ENCODE data around the gene G6PC2. TPM values are rescaled to one million over a fixed set of nuclear protein-coding genes. Genes with fewer than 3 reads are reported as not detected.
"Not testable (repeated sequence)": the region's sequence is repeated elsewhere in the genome, so short reads cannot be mapped to it uniquely, and the experiment has no call there.

G6PC2 gene, protein sequence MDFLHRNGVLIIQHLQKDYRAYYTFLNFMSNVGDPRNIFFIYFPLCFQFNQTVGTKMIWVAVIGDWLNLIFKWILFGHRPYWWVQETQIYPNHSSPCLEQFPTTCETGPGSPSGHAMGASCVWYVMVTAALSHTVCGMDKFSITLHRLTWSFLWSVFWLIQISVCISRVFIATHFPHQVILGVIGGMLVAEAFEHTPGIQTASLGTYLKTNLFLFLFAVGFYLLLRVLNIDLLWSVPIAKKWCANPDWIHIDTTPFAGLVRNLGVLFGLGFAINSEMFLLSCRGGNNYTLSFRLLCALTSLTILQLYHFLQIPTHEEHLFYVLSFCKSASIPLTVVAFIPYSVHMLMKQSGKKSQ
- total RNA-seq: not detected

DNA sequence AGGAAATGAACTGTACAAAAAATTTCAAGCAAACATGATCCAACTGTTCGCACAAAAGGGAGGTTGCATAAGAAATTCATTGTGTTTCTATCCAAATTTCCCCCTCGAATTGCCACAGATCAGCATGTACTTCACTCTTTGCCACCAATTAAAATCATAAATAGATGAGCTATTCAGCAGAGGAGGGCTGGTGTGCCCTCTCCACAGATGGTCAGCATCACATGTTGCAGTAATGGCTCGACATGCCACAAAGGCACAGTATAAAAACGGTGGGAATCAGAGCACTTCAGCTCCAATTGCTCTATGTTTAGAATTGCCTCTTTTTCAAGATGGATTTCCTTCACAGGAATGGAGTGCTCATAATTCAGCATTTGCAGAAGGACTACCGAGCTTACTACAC is at the start of gene G6PC2:
Gene G6PC2 (plus strand): TSS at position 289 of the 400 bp plus-strand sequence. CDS start 41 bp downstream, at position 330.
- DNase-seq: no peak

DNA sequence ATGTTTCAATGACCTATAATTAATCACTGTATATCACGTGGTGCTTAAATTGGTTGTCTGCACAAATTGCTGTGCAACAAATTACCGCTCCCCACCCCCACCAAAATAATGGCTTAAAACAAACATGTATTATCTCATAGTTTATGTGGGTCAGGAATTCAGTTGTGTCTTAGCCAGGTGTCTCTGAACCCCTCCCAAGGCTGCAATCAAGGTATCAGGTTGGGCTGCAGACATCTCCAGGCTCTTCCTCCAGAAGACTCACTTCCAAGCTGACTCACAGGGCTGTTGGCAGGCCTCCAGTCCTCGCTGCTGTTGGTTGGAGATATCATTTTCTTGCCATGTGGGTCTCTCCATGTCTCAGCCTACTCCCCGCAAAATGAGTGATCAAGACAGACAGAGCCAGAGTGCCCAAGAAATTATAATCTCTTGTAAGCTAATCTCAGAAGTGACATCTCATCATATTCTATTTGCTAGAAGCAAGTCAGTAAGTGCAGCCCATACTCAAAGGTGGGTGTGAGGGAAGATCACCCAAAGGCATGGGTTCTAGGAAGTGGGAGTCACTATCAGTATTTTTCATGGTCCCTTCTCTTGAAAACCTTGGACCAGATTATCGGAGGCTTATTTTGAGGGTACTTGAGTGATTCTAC is 49.3 kb upstream of the G6PC2 start:
- no peak for DNase-seq

DNA sequence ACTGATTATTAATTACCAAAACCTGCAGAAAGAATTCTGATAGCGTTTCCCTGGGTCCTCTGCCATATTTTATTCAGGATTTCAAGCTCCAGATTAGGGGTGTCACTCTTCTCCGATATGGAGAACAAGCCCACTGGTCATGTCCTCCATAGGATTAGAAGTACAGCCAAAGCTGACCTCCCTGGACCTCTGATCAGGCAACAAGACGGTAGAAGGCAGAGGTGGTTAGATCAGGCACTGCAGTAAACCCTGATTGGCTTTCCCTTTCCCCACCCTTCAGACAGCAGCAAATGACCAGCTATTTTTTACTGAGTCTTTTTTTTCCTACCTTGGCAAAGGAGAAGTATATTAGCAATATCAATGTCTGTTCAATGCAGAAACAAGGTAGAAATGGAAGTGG is 48.6 kb upstream of the G6PC2 start:
- DNase-seq: no peak

DNA sequence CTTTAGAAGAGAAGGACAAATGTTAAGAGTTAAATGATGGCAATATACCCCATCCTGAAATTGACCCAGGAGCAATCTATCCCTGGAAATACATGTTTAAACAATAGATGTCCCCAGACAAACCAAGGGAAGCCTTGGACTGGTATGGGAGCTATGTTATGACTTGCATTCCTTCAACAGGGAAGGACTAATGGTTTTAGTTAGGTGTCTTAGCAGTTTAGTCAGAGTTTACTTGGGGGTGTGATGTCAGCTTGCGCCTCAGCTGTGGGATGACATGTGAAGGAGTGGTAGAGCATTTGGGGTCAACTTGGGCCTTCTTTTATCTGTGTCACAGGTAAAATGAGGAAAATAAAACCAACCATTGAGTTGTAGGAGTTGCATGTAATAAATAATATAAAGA is 47.6 kb upstream of the G6PC2 start:
- no peak for DNase-seq

DNA sequence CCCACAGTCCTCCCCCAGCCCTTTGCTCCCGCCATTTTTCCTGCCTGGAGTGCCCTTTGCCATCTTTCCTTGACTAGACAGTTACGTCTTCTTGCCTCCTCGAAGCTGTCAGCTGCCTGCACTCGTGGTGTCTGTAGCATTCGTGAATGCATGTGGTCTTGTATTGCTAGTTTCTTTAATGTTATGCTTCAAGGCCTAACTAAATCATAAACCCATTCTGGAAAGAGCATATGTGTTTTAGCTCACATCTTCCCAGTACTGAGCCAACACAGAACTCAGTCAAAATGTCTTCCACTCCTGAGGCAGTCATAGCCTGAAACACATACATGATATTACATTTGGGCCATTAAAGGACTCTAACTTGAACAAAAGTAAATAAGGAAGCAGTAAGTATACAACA is 46.4 kb upstream of the G6PC2 start:
- no peak for DNase-seq

DNA sequence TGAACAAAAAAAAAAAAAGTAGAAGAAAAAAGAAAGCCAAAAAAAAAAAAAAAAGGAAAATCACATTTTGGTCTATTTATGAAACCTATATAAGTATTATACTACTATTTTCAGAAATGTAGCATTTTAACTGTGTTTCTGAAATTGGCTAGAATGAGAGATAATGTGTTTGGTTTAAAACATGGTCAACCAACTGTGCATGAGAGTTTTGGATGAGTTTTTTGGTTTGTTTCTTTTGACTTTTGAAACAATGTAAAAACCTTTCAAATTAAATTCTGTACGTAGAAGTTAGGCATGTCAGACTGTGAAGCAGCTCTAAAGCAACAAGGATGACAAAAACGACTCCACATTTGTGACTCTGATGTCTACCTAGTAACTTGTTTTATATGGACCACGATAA is 45.5 kb upstream of the G6PC2 start:
- DNase-seq: no peak

DNA sequence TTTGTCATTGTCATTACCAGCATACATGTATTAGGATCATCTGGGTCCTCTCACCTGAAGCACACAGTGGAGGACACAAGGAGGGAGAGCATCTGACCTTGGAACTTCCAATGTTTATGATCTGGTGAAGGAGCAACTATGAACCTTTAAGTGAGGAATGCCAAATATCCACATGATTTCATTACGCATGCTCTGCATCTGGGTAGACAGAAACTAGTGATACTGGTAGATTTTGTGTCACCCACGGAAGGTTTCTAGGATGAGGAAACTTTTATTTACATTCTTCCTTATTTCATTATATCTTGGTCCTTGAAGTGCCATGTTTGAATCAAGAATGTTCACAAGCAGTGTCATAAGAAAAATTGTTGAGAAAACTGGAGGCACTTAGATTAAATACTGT is 42.9 kb upstream of the G6PC2 start:
- no peak for DNase-seq

DNA sequence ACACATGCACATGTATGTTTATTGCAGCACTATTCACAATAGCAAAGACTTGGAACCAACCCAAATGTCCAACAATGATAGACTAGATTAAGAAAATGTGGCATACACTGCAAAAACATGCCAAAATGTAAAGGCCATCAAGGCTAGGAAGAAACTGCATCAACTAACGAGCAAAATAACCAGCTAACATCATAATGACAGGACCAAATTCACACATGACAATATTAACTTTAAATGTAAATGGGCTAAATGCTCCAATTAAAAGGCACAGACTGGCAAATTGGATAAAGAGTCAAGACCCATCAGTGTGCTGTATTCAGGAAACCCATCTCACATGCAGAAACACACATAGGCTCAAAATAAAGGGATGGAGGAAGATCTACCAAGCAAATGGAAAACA is 33.9 kb upstream of the G6PC2 start:
- not testable (repeated sequence) for DNase-seq

DNA sequence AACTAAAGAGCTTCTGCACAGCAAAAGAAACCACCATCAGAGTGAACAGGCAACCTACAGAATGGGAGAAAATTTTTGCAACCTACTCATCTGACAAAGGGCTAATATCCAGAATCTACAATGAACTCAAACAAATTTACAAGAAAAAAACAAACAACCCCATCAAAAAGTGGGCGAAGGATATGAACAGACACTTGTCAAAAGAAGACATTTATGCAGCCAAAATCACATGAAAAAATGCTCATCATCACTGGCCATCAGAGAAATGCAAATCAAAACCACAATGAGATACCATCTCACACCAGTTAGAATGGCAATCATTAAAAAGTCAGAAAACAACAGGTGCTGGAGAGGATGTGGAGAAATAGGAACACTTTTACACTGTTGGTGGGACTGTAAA is 30.7 kb upstream of the G6PC2 start:
- not testable (repeated sequence) for DNase-seq

DNA sequence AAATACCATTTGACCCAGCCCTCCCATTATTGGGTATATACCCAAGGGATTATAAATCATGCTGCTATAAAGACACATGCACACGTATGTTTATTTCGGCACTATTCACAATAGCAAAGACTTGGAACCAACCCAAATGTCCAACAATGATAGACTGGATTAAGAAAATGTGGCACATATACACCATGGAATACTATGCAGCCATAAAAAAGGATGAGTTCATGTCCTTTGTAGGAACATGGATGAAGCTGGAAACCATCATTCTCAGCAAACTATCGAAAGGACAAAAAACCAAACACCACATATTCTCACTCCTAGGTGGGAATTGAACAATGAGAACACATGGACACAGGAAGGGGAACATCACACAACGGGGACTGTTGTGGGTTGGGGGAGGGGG is 30.3 kb upstream of the G6PC2 start:
- not testable (repeated sequence) for DNase-seq

DNA sequence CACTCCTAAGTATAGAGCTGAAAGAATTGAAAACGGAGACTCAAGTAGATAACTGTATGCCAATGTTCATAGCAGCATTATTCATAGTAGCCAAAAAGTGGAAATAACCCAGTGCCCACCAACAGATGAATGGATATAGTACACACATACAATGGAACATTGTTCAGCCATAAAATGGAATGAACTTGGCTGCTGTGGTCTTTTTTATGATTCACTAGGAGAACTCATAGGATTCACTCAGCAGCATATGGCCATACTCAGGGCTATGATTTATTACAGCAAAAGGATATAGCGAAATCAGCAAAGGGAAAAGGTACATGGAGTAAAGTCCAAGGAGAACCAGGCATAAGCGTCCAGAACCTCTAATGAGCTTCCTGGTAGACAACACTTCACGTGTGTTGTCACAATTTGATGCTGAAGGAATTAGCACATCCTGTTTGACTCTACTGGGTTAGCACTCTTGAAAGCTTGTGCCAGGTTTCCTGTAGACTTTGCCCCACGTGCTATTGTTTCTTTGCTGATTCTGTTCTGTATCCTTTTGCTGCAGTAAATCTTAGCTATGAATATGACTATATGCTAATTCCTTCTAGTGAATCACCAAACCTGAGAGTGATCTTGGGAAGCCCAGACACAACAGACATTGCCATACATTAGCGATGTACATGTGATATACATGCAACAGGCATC is 26.6 kb upstream of the G6PC2 start:
- DNase-seq: no peak

DNA sequence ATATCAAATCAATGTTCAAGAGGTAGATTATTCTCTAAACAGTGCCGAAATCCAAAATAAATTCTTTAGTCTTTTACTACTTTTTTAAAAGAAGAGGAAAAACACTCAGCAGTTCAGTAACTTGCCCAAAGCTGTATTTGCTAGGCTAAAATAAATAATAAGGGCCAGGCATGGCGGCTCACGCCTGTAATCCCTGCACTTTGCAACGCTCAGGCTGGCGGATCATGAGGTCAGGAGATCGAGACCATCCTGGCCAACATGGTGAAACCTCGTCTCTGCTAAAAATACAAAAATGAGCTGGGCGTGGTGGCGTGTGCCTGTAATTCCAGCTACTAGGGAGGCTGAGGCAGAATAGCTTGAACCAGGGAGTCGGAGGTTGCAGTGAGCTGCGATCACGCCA is 18.9 kb upstream of the G6PC2 start:
- not testable (repeated sequence) for DNase-seq

DNA sequence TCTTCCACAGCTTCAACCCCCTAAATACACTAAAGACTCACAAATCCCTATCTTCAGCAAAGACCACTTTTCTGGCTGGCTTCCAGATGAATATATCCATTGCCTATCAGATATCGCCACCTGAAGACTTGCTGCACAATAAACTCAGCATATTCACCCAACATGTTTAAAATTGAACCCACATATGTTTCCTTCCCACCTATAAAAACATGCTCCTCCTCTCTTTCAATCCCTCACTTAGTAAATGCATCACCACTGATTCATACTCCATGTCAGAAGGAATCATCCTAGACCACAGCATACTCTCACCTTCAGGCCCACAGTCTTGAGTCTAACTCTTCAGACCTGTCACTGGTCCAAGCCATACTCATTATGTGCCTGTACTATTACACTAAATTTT is 16.1 kb upstream of the G6PC2 start:
- no peak for DNase-seq

DNA sequence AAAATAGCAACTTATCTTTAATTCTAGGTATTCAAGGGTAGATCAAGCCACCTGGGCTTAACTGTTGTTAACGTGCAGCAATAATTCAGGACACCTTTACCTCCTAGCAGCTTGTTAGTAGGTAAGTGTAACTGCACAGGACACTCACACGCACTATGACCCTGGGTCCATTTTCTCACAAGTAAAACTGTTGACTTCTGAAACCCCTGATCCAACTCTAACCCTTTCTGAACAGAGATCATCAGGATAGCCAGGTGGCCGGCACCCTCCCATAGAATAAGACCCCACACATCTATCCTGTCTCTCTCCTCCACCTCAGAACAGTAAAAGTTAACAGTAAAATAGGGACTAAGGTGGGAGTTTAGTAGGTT is 11.5 kb upstream of the G6PC2 start:
- DNase-seq: no peak

DNA sequence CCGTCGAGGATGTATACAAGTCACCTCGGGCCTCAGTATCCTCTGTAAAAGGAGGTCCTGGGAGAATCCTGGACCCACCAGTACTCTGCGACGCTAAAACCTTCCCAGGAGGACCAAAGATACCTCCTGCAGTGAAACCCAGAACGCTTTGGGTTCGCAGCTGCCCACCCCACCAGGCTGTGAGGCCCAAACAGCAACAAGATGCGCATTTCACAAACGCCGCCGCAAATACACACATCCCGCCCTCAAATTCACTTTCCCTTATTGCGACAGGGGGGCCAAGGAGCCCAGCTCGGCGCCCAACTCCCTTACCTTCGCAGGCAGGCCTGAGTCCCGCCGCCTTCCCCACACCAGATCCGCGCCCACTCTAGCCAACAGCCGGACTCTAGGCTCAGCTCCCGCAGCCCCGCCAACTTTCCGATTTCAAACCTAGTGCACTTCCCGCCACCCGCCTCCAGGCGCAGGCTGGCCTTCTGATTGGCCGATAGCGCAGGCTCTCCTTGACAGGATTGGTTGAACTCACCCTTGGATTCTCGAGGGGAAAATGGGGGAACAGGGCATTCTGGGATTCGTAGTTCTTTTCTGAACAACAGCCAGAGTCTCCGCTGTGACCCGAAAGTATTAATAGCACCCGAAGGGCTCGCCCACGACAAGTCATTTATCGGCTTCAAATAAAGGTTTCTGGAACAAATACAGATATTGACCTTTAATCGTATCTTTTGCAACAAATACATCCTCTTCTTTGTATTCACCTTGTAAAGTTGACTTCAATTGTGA is 10.9 kb upstream of the G6PC2 start, which contains the start of gene SPC25:
Gene SPC25 (minus strand): TSS at position 425 of the 777 bp plus-strand sequence. CDS start 911 bp downstream, outside the sequence.
- peak; percentile 93 for DNase-seq

DNA sequence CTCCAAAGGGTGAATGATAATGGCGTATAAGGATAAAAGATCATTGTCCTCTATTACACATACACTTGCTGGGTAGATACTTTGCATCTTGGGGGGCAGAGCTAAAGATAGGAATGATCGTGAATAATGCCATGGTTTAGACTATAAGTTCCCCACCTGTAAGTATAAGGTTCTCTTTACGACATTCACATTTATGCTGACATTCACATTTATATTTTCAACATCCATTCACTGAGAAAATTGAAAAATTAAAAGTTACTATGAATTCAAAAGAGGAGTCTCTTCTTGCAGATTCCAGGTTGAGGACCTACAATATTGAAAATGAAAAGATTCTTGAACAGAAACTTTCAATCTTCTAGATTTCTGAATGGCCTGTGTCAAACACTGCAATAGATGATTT is 8.8 kb upstream of the G6PC2 start:
- no peak for DNase-seq

DNA sequence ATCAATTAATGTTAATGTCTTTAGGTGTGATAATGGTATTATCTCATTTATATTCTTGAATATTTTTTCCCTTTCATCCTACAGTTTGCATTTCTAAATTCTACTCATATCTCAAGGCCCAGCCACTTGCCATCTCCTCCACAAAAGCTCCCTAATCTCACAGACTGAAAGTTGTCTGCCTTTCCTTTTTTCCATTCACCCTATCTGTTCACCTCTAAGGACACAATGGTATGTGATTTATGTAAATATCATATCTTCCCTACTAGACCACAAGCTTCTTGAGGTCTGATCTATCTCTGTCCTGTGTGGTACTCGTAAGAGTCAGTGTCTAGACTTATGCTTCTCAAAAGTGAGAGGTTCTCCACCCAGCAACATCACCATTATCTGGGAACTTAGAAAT is 7.0 kb upstream of the G6PC2 start:
- DNase-seq: no peak

DNA sequence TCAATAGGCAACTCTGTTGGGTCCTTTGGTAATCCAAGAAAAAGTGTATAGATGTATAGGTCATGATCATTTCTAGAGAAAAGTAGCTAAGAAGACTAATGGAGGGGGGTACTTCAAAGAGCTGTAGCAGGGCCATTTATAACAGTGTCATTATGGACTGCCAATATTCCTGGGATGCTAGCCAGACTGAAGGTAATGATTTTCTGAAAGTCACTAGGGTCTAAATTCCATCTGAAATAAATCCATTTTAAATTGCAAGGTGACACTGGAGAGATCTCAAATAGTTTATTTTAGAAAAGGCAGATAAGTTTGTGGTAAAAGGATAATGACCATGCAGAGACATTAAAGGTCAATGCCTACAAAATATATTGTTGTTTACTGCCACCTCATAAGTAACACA is 6.4 kb upstream of the G6PC2 start:
- DNase-seq: no peak

DNA sequence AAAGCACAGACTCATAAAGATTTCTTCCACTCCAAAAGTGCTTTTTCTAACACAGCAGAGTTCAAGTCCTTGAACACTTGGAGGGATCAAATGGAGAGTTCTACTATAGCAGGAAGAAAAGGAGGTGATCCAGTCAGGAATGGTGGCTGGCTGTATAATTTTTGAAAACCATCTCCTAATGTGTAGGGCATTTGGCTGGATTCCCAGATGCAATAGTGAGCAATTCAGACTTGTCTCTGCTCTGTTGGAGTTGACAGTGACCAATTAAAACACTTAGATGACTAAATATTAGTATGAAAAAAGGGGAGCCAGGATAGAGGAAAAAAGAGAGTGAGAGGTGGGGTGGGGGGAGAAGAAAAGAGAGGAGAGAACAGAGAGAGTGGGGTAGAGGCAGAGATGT is 5.3 kb upstream of the G6PC2 start:
- DNase-seq: no peak

DNA sequence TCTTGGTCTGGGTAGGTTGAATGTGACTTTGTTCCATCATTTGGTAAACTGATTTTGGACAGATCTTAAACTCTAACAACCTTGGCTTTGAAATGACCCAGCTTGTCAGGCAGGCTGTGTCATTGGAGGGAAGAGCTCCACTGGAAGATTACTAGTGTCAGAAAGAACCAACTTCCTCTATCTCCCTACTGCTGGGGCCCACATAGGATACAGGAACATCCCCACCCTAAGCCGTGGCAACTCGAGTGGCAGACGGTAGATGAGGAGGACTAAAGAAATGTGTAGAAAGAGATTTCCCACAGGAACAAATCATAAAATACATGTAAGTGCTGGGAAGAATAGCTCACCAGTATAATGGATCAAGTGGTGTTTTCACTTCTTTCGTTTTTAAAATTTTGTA is 4.3 kb upstream of the G6PC2 start:
- no peak for DNase-seq

DNA sequence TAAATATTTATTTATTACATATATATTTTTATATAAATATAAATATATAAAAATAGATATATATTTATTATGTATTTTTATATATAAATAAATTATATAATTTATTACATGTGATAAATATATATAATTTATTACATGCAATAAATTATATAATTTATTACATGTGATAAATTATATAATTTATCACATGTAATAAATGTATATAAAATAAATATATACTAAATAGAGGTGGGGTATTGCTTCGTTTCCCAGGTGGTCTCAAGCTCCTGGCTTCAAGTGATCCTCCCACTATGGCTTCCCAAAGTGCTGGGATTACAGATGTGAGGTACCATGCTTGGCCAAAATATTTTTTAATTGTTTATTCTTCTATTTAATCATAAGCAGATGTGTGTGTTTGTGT is 3.6 kb upstream of the G6PC2 start:
- DNase-seq: no peak

DNA sequence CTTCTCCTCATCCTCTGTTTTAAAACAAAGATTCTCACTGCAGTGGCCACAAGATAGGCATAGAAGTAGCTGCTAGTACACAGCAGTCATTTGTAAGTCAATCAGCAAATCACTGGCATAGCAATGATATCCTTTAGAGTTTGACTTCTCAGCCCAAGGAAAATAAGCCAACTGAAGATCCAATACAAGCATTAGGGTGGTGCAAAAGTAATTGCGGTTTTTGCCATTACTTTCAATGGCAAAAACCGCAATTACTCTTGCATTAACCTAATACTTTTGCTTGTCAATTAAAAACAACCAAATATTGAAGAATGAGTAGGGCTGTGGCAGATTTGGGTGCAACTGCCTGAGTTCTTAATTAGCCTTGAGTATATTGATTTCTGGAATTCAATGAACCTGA is 2.8 kb downstream of the G6PC2 start:
- DNase-seq: no peak

DNA sequence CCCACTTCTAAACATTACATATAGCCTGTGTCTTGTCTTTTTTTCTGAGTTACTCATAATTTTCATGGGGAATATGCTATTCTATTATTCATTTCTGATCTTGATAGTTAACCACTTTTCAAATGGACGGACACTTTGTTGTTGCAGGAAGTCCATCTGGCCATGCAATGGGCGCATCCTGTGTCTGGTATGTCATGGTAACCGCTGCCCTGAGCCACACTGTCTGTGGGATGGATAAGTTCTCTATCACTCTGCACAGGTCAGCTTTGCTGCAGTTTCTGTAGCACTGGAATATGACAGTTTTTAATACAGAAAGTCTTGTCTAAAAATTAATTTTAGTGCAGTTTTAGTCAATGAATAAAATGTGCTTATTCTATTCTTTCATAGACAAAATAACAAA is 3.3 kb downstream of the G6PC2 start:
- no peak for DNase-seq

Measured in skin of body (tissue), 2 donors.